CD14-positive monocyte (primary cell): ENCODE results near the gene SEMA4D. TPM values are rescaled to one million over a fixed set of nuclear protein-coding genes. Genes with fewer than 3 reads are reported as not detected.
A peak's percentile ranks its signal among the peaks of the same experiment; 100 is the strongest.

Source experiments
- DNase-seq, 3 donors: peaks; one replicate each; pipeline ENCODE4 v3.0.0-alpha.2; 2011 to 2022
- H2AFZ ChIP-seq: 2 replicates; pipeline ENCODE4 v1.6.0; 2012; ENCODE audit warnings: mild to moderate bottlenecking, low read depth, low read length, inconsistent platforms; ENCODE audit not compliant: insufficient read depth, poor library complexity, severe bottlenecking
- H3K27ac ChIP-seq, 2 donors: 1 replicate in 1 of 2; 2 replicates in 1 of 2; pipeline ENCODE4 v1.5.1; 2012 to 2013; ENCODE audit warnings: low read length in 2 of 2, control low read depth in 1 of 2, inconsistent platforms in 1 of 2, low read depth in 1 of 2, mild to moderate bottlenecking in 1 of 2
- H3K27me3 ChIP-seq, 2 donors: one replicate each; pipeline versions ENCODE4 v1.6.0 to v1.6.1; 2011 to 2013; ENCODE audit warnings: low read length in 2 of 2; ENCODE audit not compliant: control insufficient read depth in 2 of 2, insufficient read depth in 2 of 2
- H3K36me3 ChIP-seq, 2 donors: replicated peaks in 1 of 2; 1 replicate in 1 of 2; 2 replicates in 1 of 2; pipeline versions ENCODE4 v1.5.1 to v1.6.1; 2012 to 2013; ENCODE audit warnings: low read length in 2 of 2, control low read depth in 1 of 2, inconsistent platforms in 1 of 2, mild to moderate bottlenecking in 1 of 2; ENCODE audit not compliant: insufficient read depth in 2 of 2, control insufficient read depth in 1 of 2
- H3K4me1 ChIP-seq, 2 donors: 1 replicate in 1 of 2; 2 replicates in 1 of 2; pipeline versions ENCODE4 v1.5.1 to v1.6.1; 2012 to 2013; ENCODE audit warnings: low read length in 2 of 2, control low read depth in 1 of 2, inconsistent platforms in 1 of 2, mild to moderate bottlenecking in 1 of 2, moderate library complexity in 1 of 2; ENCODE audit not compliant: insufficient read depth in 2 of 2, control insufficient read depth in 1 of 2
- H3K4me2 ChIP-seq: replicated peaks from 2 replicates; pipeline ENCODE3; 2012; ENCODE audit warnings: low read length, moderate library complexity, mild to moderate bottlenecking; ENCODE audit not compliant: poor library complexity, severe bottlenecking; ENCODE audit errors: extremely low read depth
- H3K4me3 ChIP-seq, 3 experiments: fragments of 200-600 bp in 1 of 3; sonication (generic) in 1 of 3; replicated peaks in 1 of 3; 1 replicate in 2 of 3; 2 replicates in 1 of 3; pipeline ENCODE4 v1.5.1; 2011 to 2013; ENCODE audit warnings: low read length in 3 of 3, mild to moderate bottlenecking in 3 of 3, control low read depth in 2 of 3, low read depth in 2 of 3, inconsistent platforms in 1 of 3, moderate library complexity in 1 of 3
- H3K79me2 ChIP-seq: 2 replicates; pipeline ENCODE4 v1.6.0; 2012; ENCODE audit warnings: mild to moderate bottlenecking, control low read depth, inconsistent platforms, low read length, moderate library complexity; ENCODE audit not compliant: insufficient read depth
- H3K9ac ChIP-seq: 2 replicates; pipeline ENCODE4 v1.6.0; 2017; ENCODE audit warnings: low read length, mild to moderate bottlenecking; ENCODE audit not compliant: insufficient read depth, poor library complexity, severe bottlenecking
- H3K9me3 ChIP-seq, 2 donors: replicated peaks in 1 of 2; 1 replicate in 1 of 2; 2 replicates in 1 of 2; pipeline versions ENCODE4 v1.5.1 to v1.6.1; 2012 to 2013; ENCODE audit warnings: low read length in 2 of 2, control low read depth in 1 of 2; ENCODE audit not compliant: control insufficient read depth in 1 of 2, insufficient read depth in 1 of 2
- H4K20me1 ChIP-seq: 2 replicates; pipeline ENCODE4 v1.6.0; 2012; ENCODE audit warnings: mild to moderate bottlenecking, low read length, control low read depth, moderate library complexity; ENCODE audit not compliant: insufficient read depth
- H3K27ac Mint-ChIP-seq, 7 donors: one replicate each; pipeline ENCODE4 v1.8.0; 2020; ENCODE audit warnings: mild to moderate bottlenecking in 7 of 7, mixed read lengths in 7 of 7, moderate library complexity in 6 of 7, inconsistent platforms in 2 of 7
- H3K27me3 Mint-ChIP-seq, 3 donors: one replicate each; pipeline ENCODE4 v1.8.0; 2021 to 2022; ENCODE audit warnings: low read depth in 3 of 3, mild to moderate bottlenecking in 3 of 3, mixed read lengths in 3 of 3, moderate library complexity in 3 of 3, inconsistent platforms in 1 of 3
- H3K36me3 Mint-ChIP-seq, 2 donors: one replicate each; pipeline ENCODE4 v1.8.0; 2020; ENCODE audit warnings: mixed read lengths in 2 of 2, inconsistent platforms in 1 of 2, mild to moderate bottlenecking in 1 of 2
- H3K4me1 Mint-ChIP-seq: one replicate; pipeline ENCODE4 v1.8.0; 2020; ENCODE audit warnings: mild to moderate bottlenecking, mixed read lengths
- H3K4me3 Mint-ChIP-seq, 2 donors: one replicate each; pipeline ENCODE4 v1.8.0; 2020; ENCODE audit warnings: mild to moderate bottlenecking in 2 of 2, mixed read lengths in 2 of 2, moderate library complexity in 1 of 2
- H3K9me3 Mint-ChIP-seq, 7 donors: one replicate each; pipeline ENCODE4 v1.8.0; 2020 to 2022; ENCODE audit warnings: mixed read lengths in 7 of 7, mild to moderate bottlenecking in 6 of 7, moderate library complexity in 6 of 7, inconsistent platforms in 2 of 7
- CTCF ChIP-seq: fragments of 200-600 bp; IDR thresholded peaks from one replicate; pipeline ENCODE4 v1.8.0; 2022; ENCODE audit warnings: antibody characterized with exemption, mild to moderate bottlenecking
- WGBS: methylation state at CpG from one replicate; pipeline ENCODE4 v1.1.5; 2013; ENCODE audit warnings: missing lambda C conversion rate; ENCODE audit not compliant: insufficient coverage; 5-methylcytosine and 5-hydroxymethylcytosine counted together
- intact Hi-C, 2 donors: fragments of 100-400 bp; cut with micrococcal nuclease; formaldehyde crosslinking; loops; one replicate each; pipeline versions ENCODE4 v1.15.0 to v1.15.1; 2023
- polyA plus RNA-seq, 3 donors: library from polyadenylated mRNA; depleted of rRNA in 1 of 3; unstranded in 2 of 3; stranded (reverse) in 1 of 3; fragments of 300-500 nt in 2 of 3; fragments of >200 nt in 1 of 3; fragmentation: Illumina TruSeq in 2 of 3; gene quantifications; 1 replicate in 2 of 3; 2 replicates in 1 of 3; pipeline ENCODE4 v1.2.3, GENCODE V29; 2012 to 2021

The SEMA4D gene
- polyA plus RNA-seq, 3 donors = 28.2 to 117 (median 28.6) TPM

DNA sequence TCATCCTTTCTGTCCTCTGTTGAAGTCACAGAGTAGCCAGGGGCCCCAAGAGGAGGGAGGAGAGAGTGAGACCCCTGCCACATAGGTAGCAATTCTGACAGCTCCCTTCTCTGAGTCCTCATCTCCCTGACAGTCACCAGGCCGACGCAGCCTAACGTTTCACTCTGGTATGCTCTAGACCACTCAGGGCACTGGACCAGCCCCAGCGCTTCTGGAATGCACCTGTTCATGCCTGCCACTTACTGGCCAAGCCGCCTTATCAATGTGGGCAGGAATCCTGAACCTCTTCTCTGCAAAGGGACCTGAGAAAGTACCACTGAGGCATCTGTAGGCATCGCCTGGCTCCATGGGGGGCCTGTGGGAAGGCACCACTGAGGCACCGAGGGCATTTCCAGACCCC is 129.4 kb downstream of the SEMA4D start:
- Histone ChIP-seq H2AFZ (no peak overlapping the region), H3K27me3 (no peaks in the 10 kb centered on the region), H3K79me2 (no peaks in the 10 kb centered on the region), H3K27ac (no peak overlapping the region), H3K4me3 (no peak overlapping the region), H3K4me1 (no peaks in the 10 kb centered on the region), H3K9me3 (no peaks in the 10 kb centered on the region), H3K36me3 (peaks cover 3 to 41% of the 10 kb centered on the region in 2 donors), H3K4me2 (no peak overlapping the region), H3K9ac (no peak overlapping the region), H4K20me1 (peaks cover 56% of the 10 kb centered on the region)
- no peak for TF ChIP-seq CTCF
- no peak overlapping the region for H3K4me3 Mint-ChIP-seq
- H3K27ac Mint-ChIP-seq = peak overlapping the region in 3 of 7 donors; percentile 5 to 76 (median 70)
- peaks cover 0 to under 1% (median 0%) of the 10 kb centered on the region in 3 donors for H3K27me3 Mint-ChIP-seq
- no peak for DNase-seq
- H3K9me3 Mint-ChIP-seq = no peaks in the 10 kb centered on the region
- H3K36me3 Mint-ChIP-seq = peaks cover 0 to 9% of the 10 kb centered on the region in 2 donors
- peaks cover 5% of the 10 kb centered on the region for H3K4me1 Mint-ChIP-seq
- intact Hi-C loops = no loop called here
- WGBS = 92% methylated on average over 7 of the region's 7 CpGs

DNA sequence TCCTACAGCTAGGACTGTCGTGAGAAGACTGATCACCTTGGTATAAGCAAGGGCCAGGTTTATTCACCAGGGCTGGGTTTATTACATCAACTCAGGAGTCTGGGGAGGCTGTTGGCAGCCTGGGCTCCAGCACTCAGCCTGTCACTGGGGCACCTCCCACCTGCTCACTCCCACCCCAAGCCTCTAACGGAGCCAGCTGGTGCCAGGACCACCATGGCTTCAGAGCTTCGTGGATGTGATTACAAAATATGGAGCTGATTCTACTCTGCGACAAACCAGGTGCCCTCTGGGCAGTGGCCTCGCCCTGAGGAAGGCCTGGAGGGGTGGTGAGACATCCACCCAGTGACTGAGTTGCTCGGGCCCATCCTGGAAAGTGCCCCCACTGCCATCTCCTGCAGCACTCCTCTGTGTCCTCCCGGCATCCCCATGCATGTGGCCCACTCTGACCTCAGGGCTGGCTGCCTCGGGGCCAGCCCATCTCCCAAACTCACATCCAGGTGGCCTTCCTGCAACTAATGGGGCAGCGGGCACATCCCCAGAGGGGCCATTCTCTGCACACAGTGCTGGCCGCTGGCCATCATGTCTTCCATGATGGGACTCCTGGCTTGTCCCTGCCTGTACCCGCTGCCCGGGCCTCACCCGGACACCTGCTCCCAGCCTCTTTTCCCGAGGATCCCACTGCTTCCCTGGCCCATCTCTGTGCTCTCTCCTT is 130.0 kb downstream of the SEMA4D start:
- 94% methylated on average over 12 of the region's 14 CpGs for WGBS
- H3K9me3 Mint-ChIP-seq = no peaks in the 10 kb centered on the region

More for the DNA sequence above, 130.0 kb downstream of the SEMA4D start:
- Histone ChIP-seq H3K9me3 (no peaks in the 10 kb centered on the region), H3K4me2 (no peak overlapping the region), H3K4me1 (no peaks in the 10 kb centered on the region), H3K27ac (no peak overlapping the region), H2AFZ (no peak overlapping the region), H3K9ac (no peak overlapping the region), H4K20me1 (peaks cover 56% of the 10 kb centered on the region), H3K36me3 (peaks cover 3 to 44% of the 10 kb centered on the region in 2 donors), H3K27me3 (no peaks in the 10 kb centered on the region), H3K4me3 (no peak overlapping the region), H3K79me2 (no peaks in the 10 kb centered on the region)
- intact Hi-C loops = no loop called here
- Mint-ChIP-seq H3K4me1 (peaks cover 2% of the 10 kb centered on the region), H3K36me3 (peaks cover 5 to 14% of the 10 kb centered on the region in 2 donors), H3K27ac (peak overlapping the region in 2 of 7 donors; percentile 70 to 76), H3K27me3 (peaks cover 0 to 3% (median 0%) of the 10 kb centered on the region in 3 donors), H3K4me3 (no peak overlapping the region)
- no peak for TF ChIP-seq CTCF
- DNase-seq = no peak
